ENCODE measurements around the gene TASOR. TPM values are rescaled to one million over a fixed set of nuclear protein-coding genes. Genes with fewer than 3 reads are reported as not detected.

The TASOR gene
- total and polyA plus RNA-seq, 9 of the 15 experiments (the other 6 are each of a cell fraction or from before 2014, with no cell fraction given): 16.4 to 68.7 (median 33.7) TPM

- H3K27me3 ChIP-seq (ENCODE audit: control insufficient read depth in 2 of 2, insufficient read depth in 2 of 2, low read length in 2 of 2): no peaks in the 10 kb centered on the region
- DNase-seq (ENCODE audit: extremely low read depth in 1 of 4, low spot score in 3 of 4): no peak
- no peak for FAIRE-seq
- no peak overlapping the region for H3K4me3 ChIP-seq
- no peaks in the 10 kb centered on the region for H3K79me2 ChIP-seq (ENCODE audit: control insufficient read depth, insufficient read depth, low read length)
- no peak overlapping the region for H2AFZ ChIP-seq (ENCODE audit: low read depth, low read length)
- no peak overlapping the region for H3K4me2 ChIP-seq (ENCODE audit: insufficient read depth, low read length)
- H3K9me3 ChIP-seq (replicated peaks; ENCODE audit: control insufficient read depth, insufficient read depth, low read depth, low read length): no peaks in the 10 kb centered on the region
- no peaks in the 10 kb centered on the region for H3K36me3 ChIP-seq (ENCODE audit: control insufficient read depth, insufficient read depth, low read length)
- ChIA-PET POLR2A (interaction anchor here (0.7 kb wide), 1 partner anchor 16 kb away, joined by 3 read pairs; no protein-coding TSS in a partner anchor), CTCF (ENCODE audit: low intra/inter-chr PET ratio) (no interaction called here)
- H3K9ac ChIP-seq (ENCODE audit: insufficient read depth in 1 of 2, low read depth in 2 of 2, low read length in 2 of 2): no peak overlapping the region
- WGBS (ENCODE audit: insufficient coverage, low coverage, missing lambda C conversion rate): 4% methylated on average over 3 of the region's 4 CpGs
- no peaks in the 10 kb centered on the region for H3K4me1 ChIP-seq (replicated peaks in 1 of 2; ENCODE audit: control insufficient read depth in 2 of 2, insufficient read depth in 2 of 2, low read length in 2 of 2)
- ATAC-seq: no peak
- no peak overlapping the region for H3K27ac ChIP-seq (ENCODE audit: extremely low read depth, low read depth, low read length)
- in situ Hi-C loops (cut with MboI): no loop called here
- no TSS peak for BruUV-seq (replicated peaks)
- intact Hi-C loops (cut with micrococcal nuclease): no loop called here
- H4K20me1 ChIP-seq (replicated peaks; ENCODE audit: control insufficient read depth, insufficient read depth, low read length): no peaks in the 10 kb centered on the region
- no peaks in the 10 kb centered on the region for H3K9me1 ChIP-seq (ENCODE audit: control insufficient read depth, insufficient read depth, low read length)
- TF ChIP-seq CC2D1A (IDR thresholded peaks at IDR 0.05) (no peak), NR4A1 (CRISPR knock-in tag; IDR thresholded peaks at IDR 0.05) (no peak), NR4A1 (tag; IDR thresholded peaks at IDR 0.05) (no peak), PTBP1 (IDR thresholded peaks at IDR 0.05; ENCODE audit: low read depth, low read length) (no peak), SMARCC2 (IDR thresholded peaks at IDR 0.05; ENCODE audit: low read depth) (no peak), POLR2G (IDR thresholded peaks at IDR 0.05; ENCODE audit: low read depth, low read length) (no peak), ZNF347 (CRISPR knock-in tag; IDR thresholded peaks at IDR 0.05; ENCODE audit: low read depth) (no peak), GTF3C2 (IDR thresholded peaks at IDR 0.05; ENCODE audit: borderline replicate concordance, extremely low read depth, insufficient read length) (no peak), PBX2 (CRISPR knock-in tag; IDR thresholded peaks at IDR 0.05; ENCODE audit: low read depth) (no peak), PBX2 (tag; conservative IDR thresholded peaks at IDR 0.05; ENCODE audit: low read depth) (no peak), E2F4 (CRISPR knock-in tag; IDR thresholded peaks at IDR 0.05; ENCODE audit: low read depth) (no peak), ZNF780A (CRISPR knock-in tag; IDR thresholded peaks at IDR 0.05) (no peak), GMEB1 (CRISPR knock-in tag; IDR thresholded peaks at IDR 0.05) (no peak), ZNF717 (CRISPR knock-in tag; IDR thresholded peaks at IDR 0.05) (no peak)
Observed at GRCh38 chr3:56694867-56695683, 12.0 kb upstream of the TASOR start.
